ENCODE results near the gene GOLGA6L7. TPM values are rescaled to one million over a fixed set of nuclear protein-coding genes. Genes with fewer than 3 reads are reported as not detected.
"Not testable (repeated sequence)": the region's sequence is repeated elsewhere in the genome, so short reads cannot be mapped to it uniquely, and the experiment has no call there.

The GOLGA6L7 gene
- polyA plus RNA-seq, 2 of the 4 experiments (the other 2 are of a cell fraction), result not detected

- H3K4me2 ChIP-seq, result no peak overlapping the region
- ATAC-seq (peak; percentile 23 to 39; a peak in 3 of 6 replicates), DNase-seq (ENCODE audit: low read depth in 1 of 2, low spot score in 1 of 2) (no peak), FAIRE-seq (peak; percentile 70)
- no peak overlapping the region for H3K4me3 ChIP-seq
- no peak for TF ChIP-seq CHD4 (IDR thresholded peaks at IDR 0.05; ENCODE audit: borderline replicate concordance)
- TF ChIP-seq MAX (IDR thresholded peaks at IDR 0.05), result 0 out of 2 replicates have a peak, but pooled peaks have one; percentile 24
- TF ChIP-seq JUNB (IDR thresholded peaks at IDR 0.05), result no peak
- no peak for TF ChIP-seq HEYL (CRISPR knock-in tag; IDR thresholded peaks at IDR 0.05)
- TF ChIP-seq CEBPB (IDR thresholded peaks at IDR 0.05), result no peak
- POLR2A ChIA-PET, result no interaction called here
- H3K9me3 ChIP-seq, result no peaks in the 10 kb centered on the region
- H3K27ac ChIP-seq, result no peak overlapping the region
- peaks cover 16% of the 10 kb centered on the region for H3K4me1 ChIP-seq
- WGBS (ENCODE audit: missing lambda C conversion rate), result 69% methylated on average over 12 of the region's 12 CpGs
- CTCF ChIA-PET, result no interaction called here
These were observed 44.6 kb upstream of the GOLGA6L7 start for GRCh38 chr15:28892789-28893610.

- no peak overlapping the region for H3K27ac ChIP-seq
- TF ChIP-seq NR3C1 (IDR thresholded peaks at IDR 0.05), result no peak
- TF ChIP-seq HMGXB4 (CRISPR knock-in tag; IDR thresholded peaks at IDR 0.05; ENCODE audit: borderline replicate concordance), result no peak
- TF ChIP-seq HDAC2 (IDR thresholded peaks at IDR 0.05), result no peak
- no peak for TF ChIP-seq CHD2 (IDR thresholded peaks at IDR 0.05; ENCODE audit: low read length, partially characterized antibody)
- TF ChIP-seq RNF2 (IDR thresholded peaks at IDR 0.05; ENCODE audit: borderline replicate concordance, low read depth), result no peak
- no peak for TF ChIP-seq FOSL2 (IDR thresholded peaks at IDR 0.05)
- no peak for TF ChIP-seq FOSL2 (CRISPR knock-in tag; IDR thresholded peaks at IDR 0.05)
- TF ChIP-seq ZFP36 (IDR thresholded peaks at IDR 0.05; ENCODE audit: borderline replicate concordance, partially characterized antibody), result no peak
- TF ChIP-seq SREBF2 (IDR thresholded peaks at IDR 0.05), result no peak
- no peak for TF ChIP-seq SMC3 (IDR thresholded peaks at IDR 0.05)
- WGBS (ENCODE audit: missing lambda C conversion rate), result 73% methylated on average over 6 of the region's 6 CpGs
- ATAC-seq (no peak), DNase-seq (ENCODE audit: low read depth in 1 of 2, low spot score in 1 of 2) (no peak), FAIRE-seq (no peak)
- H3K4me2 ChIP-seq, result no peak overlapping the region; the same call in 2 of the 3 replicates
- peaks cover 11% of the 10 kb centered on the region for H3K4me1 ChIP-seq
- H3K4me3 ChIP-seq, result no peak overlapping the region
- ChIA-PET POLR2A (no interaction called here), CTCF (interaction anchor here (0.7 to 1.7 kb wide), 2 partner anchors 199 to 211 kb away, joined by 3 to 4 read pairs; no protein-coding TSS in a partner anchor)
- H3K9me3 ChIP-seq, result no peaks in the 10 kb centered on the region
These were observed 43.1 kb upstream of the GOLGA6L7 start for GRCh38 chr15:28891588-28891987.

GRCh38 chr15:28890711-28891495 is 42.5 kb upstream of the GOLGA6L7 start:
- H3K4me2 ChIP-seq, result no peak overlapping the region
- no peak for DNase-seq (ENCODE audit: low read depth in 1 of 2, low spot score in 1 of 2)
- no peak for ATAC-seq
- H3K9me3 ChIP-seq, result no peaks in the 10 kb centered on the region
- TF ChIP-seq HES2 (IDR thresholded peaks at IDR 0.05), result no peak
- no peak for TF ChIP-seq RCOR1 (IDR thresholded peaks at IDR 0.05; ENCODE audit: low read depth, low read length)
- TF ChIP-seq GATA3 (IDR thresholded peaks at IDR 0.05; ENCODE audit: borderline replicate concordance), result no peak
- no peak for TF ChIP-seq FOSL2 (IDR thresholded peaks at IDR 0.05)
- TF ChIP-seq FOSL2 (CRISPR knock-in tag; IDR thresholded peaks at IDR 0.05), result no peak
- no peak for TF ChIP-seq MYC (IDR thresholded peaks at IDR 0.05; ENCODE audit: borderline replicate concordance, low read length)
- TF ChIP-seq BHLHE40 (IDR thresholded peaks at IDR 0.05; ENCODE audit: low read depth, low read length), result no peak
- no peak for TF ChIP-seq RNF2 (IDR thresholded peaks at IDR 0.05; ENCODE audit: borderline replicate concordance, low read depth)
- no peak for TF ChIP-seq HOXA7 (CRISPR knock-in tag; IDR thresholded peaks at IDR 0.05)
- TF ChIP-seq NR3C1 (IDR thresholded peaks at IDR 0.05), result no peak
- POLR2A ChIA-PET, result no interaction called here
- peaks cover 11% of the 10 kb centered on the region; the same call in 2 of the 3 replicates for H3K4me1 ChIP-seq
- 91% methylated on average over 15 of the region's 15 CpGs for WGBS (ENCODE audit: missing lambda C conversion rate)
- no peak overlapping the region for H3K27ac ChIP-seq
- no peak for FAIRE-seq
- H3K4me3 ChIP-seq, result no peak overlapping the region
- CTCF ChIA-PET, result interaction anchor here (0.7 to 1.7 kb wide), 4 partner anchors 8 to 211 kb away, joined by 3 to 4 read pairs (median 4); no protein-coding TSS in a partner anchor

- H3K27ac ChIP-seq; H3K9me3 ChIP-seq; FAIRE-seq; H3K4me2 ChIP-seq; POLR2A ChIA-PET; ATAC-seq; H3K4me3 ChIP-seq; DNase-seq (ENCODE audit: low read depth in 1 of 2, low spot score in 1 of 2): not testable (repeated sequence)
- WGBS (ENCODE audit: missing lambda C conversion rate), result 69% methylated on average over 4 of the region's 4 CpGs
- CTCF ChIA-PET, result interaction anchor here (0.8 to 1.1 kb wide), 2 partner anchors 9 to 212 kb away, joined by 3 to 4 read pairs; no protein-coding TSS in a partner anchor
- H3K4me1 ChIP-seq, result peaks cover 13% of the 10 kb centered on the region
These were observed 41.8 kb upstream of the GOLGA6L7 start for GRCh38 chr15:28890291-28890690.

GRCh38 chr15:28889871-28890270 is 41.4 kb upstream of the GOLGA6L7 start:
- H3K27ac ChIP-seq; POLR2A ChIA-PET; DNase-seq (ENCODE audit: low read depth in 1 of 2, low spot score in 1 of 2); H3K4me2 ChIP-seq; ATAC-seq; FAIRE-seq; H3K9me3 ChIP-seq; H3K4me3 ChIP-seq: not testable (repeated sequence)
- WGBS (ENCODE audit: missing lambda C conversion rate), result 95% methylated on average over 6 of the region's 6 CpGs
- peaks cover 15% of the 10 kb centered on the region for H3K4me1 ChIP-seq
- CTCF ChIA-PET, result interaction anchor here (1.1 kb wide), 1 partner anchor 9 kb away, joined by 4 read pairs; no protein-coding TSS in a partner anchor
